Measurements from ENCODE around the gene ATP8B3. TPM values are rescaled to one million over a fixed set of nuclear protein-coding genes. Genes with fewer than 3 reads are reported as not detected.

Gene ATP8B3
- polyA plus RNA-seq, 1 donor, result 0.85 TPM

DNA sequence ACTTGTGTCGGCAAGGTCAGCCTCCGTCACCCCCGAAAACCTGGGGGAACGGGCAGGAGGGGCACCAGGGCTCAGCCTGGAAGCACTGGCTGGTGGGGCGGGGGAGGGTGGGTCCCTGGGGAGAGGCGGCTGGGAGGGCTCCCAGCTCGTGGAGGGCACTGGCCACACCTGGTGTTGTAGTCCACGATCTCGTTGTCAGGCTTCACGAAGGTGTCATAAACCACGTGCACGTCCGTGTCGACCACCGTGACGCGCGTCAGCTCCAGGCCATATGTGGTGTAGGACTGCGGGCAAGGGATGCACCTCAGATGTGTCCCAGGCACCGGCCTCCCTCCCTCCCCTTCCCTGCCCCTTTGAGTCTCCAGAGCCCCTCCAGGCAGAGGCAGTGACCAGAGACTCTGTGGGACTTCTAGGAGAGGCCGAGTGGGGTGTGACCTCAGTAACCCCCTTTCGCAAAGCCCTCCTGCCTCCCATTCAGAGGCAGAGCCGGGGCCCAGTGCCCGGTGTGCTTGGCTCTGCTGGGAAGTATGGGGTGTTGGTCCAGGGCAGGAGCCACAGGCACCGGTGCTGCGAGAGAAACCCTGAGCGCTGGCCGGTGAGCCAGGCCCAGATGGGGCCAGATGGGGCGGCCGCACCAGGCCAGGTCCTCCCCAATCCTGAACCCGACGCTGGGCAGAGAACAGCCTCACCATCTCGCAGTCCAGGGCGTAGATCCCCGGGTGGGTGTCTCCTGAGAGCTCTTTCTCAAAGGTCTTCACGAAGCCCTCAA is 4.6 kb upstream of the ATP8B3 start:
- DNase-seq, result no peak

DNA sequence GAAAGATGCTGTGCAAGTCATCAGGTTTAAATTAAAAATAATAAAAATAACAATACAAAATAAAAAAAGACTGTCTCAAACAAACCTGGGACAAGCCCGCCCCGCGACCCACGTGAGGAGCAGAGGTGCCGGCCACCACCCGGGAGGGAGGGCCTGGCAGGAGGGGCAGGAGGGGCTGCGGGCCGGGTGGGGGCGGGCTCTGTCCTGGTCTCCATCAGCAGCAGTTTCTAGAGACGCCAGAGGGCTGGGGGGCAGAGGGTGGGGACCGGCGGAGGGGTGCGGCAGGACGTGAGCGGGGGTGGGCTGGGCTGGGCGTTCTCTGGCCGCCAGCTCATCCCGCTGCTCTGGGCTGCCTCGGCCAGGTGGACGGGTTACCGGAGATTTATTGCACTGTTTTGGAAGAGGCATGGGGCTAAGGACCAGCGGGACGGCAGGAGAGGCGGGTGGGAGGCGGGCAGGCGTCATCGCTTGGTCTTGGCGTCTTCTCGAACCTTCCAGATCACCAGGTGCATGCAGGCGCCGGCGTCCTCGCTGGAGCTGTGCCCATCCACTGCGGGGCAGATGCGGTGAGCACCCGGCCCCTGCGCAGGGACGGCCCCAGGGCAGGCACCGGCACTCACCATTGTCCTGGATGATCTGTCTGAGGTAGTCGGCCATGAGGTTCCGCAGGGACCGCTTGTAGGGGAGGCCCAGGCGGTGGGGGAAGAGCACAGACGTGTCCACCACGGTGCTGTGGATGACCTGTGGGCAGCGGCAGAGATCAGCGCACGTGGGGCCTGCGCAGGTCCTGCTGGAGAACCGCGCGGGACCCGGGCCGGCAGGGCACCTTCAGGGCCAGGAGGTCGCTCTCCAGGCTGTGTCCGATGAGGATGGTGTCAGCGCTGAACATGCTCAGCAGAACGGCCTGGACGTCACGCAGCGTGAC is 3.8 kb upstream of the ATP8B3 start:
- no peak for DNase-seq

DNA sequence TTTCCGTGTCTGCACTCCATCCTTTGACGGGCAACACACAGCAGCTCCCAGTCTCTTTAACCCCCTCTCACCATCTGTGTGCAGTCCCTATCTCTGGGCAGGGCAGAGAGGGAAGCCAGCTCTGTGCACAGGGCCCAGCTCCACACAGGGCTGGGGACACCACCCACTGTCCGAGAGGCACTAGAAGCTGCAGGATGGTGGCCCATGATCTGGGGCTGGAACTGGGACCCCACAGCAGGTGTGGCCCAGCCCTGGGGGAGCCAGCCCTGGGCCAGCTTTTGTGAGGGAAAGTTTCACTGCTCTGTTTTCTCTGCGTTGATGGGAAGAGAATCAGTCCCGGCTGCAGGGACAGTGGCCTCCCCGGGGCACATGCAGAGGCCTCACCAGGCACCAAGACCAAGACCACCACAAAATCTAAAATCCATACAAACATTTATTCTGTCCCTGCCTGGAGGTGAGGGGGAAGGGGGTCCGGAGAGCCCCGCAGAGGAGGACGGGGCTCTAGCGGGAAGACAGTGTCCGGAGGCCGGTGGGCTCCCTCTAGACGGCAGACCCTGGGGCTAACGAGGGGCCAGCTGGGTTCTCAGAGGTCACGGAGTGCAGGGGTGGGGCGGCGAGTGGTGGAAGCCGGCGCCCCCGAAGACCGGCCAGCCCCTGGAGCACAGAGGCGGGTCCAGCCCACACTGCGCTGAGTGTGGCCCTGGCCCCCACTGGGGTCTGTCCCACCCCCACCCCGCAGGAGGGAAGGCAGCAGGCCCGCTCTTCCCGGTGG is 2.9 kb upstream of the ATP8B3 start:
- no peak for DNase-seq

- no peak for DNase-seq
These were observed 2.3 kb upstream of the ATP8B3 start for GRCh38 chr19:1814391-1814790.

- DNase-seq, result no peak
These were observed 1.4 kb upstream of the ATP8B3 start for GRCh38 chr19:1813192-1814182.

GRCh38 chr19:1812426-1813191 is 533 bp upstream of the ATP8B3 start:
- DNase-seq, result peak; percentile 65

DNA sequence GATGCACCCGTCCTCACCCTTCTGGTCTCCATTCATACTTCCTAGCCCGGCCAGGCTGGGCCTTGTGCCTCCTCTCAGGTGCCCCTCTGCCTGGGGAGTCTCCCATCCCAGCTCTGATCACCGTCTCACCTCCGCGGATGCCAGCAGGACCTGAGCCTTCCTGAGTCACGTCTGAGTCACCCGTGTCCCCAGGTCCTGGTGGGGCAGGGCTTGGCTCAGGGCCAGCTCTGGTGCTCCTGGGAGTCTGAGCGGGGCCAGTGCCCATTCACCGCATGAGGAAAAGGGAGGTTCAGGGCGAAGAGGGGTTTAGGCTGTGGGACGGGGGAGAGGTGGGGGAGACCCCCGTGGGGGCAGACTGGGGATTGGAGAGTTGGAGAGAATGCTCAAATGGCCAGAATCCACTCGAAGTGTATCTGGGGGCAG is 593 bp downstream of the ATP8B3 start:
- DNase-seq, result no peak

- DNase-seq, result no peak
These were observed 1.5 kb downstream of the ATP8B3 start for GRCh38 chr19:1810439-1811160.

- DNase-seq, result no peak
These were observed 2.4 kb downstream of the ATP8B3 start for GRCh38 chr19:1809678-1810077.

GRCh38 chr19:1808395-1808731 is 3.7 kb downstream of the ATP8B3 start:
- no peak for DNase-seq

- DNase-seq, result no peak
These were observed 4.2 kb downstream of the ATP8B3 start for GRCh38 chr19:1807695-1808394.

DNA sequence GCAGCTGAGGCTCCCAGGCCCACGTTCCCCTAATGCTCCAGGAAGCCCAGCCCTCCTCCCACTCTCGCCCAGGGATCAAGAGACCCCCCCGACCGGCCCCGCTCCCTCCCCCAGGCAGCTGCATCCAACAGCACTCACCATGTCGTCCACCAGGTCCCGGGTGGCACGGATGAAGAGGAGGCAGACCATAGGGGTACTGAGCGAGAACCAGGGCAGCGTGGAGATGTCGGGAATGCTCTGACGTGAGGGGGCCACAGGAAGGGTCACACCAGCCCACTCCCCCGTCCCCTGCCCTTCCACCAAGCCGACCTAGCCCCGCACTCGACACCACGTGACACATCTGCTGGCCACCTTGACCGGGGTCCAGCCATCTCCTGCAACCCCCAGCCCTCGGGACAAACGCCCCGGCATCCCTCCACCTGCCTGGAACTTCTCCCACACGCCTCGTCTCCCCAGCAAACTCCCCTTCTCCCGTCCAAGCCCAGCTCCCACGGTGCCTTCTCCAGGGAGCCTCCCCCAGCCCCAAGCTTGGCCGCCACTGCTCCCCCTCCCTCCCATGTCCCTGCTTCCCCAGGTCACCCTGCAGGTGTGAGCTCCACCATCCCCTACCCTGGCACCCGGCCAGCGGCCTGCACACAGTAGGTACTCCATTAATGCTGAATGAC is 4.9 kb downstream of the ATP8B3 start:
- DNase-seq, result no peak

- no peak for DNase-seq
These were observed 5.7 kb downstream of the ATP8B3 start for GRCh38 chr19:1806184-1807029.

DNA sequence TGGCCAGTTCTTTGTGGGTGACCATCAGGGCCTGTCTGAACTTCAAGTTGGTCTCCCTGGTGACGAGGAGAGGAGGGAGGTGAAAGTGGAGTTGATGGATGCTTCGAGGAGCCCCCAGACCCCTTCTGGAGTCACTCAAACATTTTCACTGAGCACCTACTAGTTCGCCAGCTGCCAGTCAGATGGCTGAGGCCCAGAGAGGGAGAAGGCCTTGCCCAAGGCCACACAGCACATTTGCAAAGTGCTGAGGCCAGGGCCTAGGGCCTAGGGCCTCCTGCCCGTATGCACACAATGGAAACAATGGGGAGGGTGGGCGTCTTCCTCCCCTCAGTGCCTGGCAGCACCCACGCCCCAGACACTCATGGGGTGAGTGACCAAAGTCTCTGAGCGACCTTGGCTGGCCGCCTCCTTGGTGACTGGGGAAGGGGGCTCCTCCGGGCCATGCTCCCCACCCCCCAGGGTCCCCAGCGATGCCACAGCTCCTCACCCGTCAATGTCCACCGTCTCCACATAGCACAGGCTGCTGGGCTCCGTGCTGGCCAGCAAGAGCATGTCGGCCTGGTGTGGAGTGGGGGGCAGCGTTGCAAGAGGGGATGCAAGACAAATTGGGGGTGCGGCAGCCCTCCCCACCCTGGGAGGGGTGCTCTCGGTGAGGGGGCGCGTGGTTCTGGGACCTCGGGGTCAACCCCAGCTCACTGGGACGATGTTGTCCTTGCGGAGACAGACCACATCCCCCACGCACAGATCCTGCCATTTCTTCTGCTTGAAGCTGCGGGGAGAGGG is 6.5 kb downstream of the ATP8B3 start:
- DNase-seq, result no peak

GRCh38 chr19:1804858-1805257 is 7.2 kb downstream of the ATP8B3 start:
- no peak for DNase-seq

GRCh38 chr19:1799695-1800342 is 12.3 kb downstream of the ATP8B3 start:
- DNase-seq, result no peak
